CD4-positive, alpha-beta T cell treated with Interleukin-15 for 4 hours (primary cell): ENCODE data around the gene TVP23B.
"Not testable (repeated sequence)": the region's sequence is repeated elsewhere in the genome, so short reads cannot be mapped to it uniquely, and the experiment has no call there.

Experiments used
- DNase-seq: peaks from one replicate; pipeline ENCODE4 v3.0.0-alpha.2; 2020; ENCODE audit warnings: low spot score

TVP23B gene

GRCh38 chr17:18791402-18791801 is 10.4 kb downstream of the TVP23B start:
- peak; percentile 23 for DNase-seq

- DNase-seq = not testable (repeated sequence)
Observed at GRCh38 chr17:18794841-18795240, 13.9 kb downstream of the TVP23B start.

- DNase-seq = not testable (repeated sequence)
Observed at GRCh38 chr17:18796887-18797286, 15.9 kb downstream of the TVP23B start.

GRCh38 chr17:18803458-18804245 is 22.7 kb downstream of the TVP23B start:
- DNase-seq = not testable (repeated sequence)

- not testable (repeated sequence) for DNase-seq
Observed at GRCh38 chr17:18815924-18816323, 34.9 kb downstream of the TVP23B start.

GRCh38 chr17:18816489-18817371 is 35.7 kb downstream of the TVP23B start:
- DNase-seq = peak; percentile 73

- not testable (repeated sequence) for DNase-seq
Observed at GRCh38 chr17:18821430-18821829, 40.4 kb downstream of the TVP23B start.

GRCh38 chr17:18827613-18828012 is 46.6 kb downstream of the TVP23B start:
- not testable (repeated sequence) for DNase-seq

GRCh38 chr17:18848501-18848900 is 67.5 kb downstream of the TVP23B start:
- DNase-seq = no peak

GRCh38 chr17:18850679-18851078 is 69.7 kb downstream of the TVP23B start:
- DNase-seq = no peak

- DNase-seq = no peak
Observed at GRCh38 chr17:18851201-18851600, 70.2 kb downstream of the TVP23B start.

- DNase-seq = no peak
Observed at GRCh38 chr17:18854956-18855355, 74.0 kb downstream of the TVP23B start.

- DNase-seq = peak; percentile 88
Observed at GRCh38 chr17:18855831-18856569, 75.0 kb downstream of the TVP23B start.
